Mucosa of descending colon (tissue), 3 donors: Measurements from ENCODE around the gene MVB12A. TPM values are rescaled to one million over a fixed set of nuclear protein-coding genes. Genes with fewer than 3 reads are reported as not detected.

Experiments used
- ATAC-seq: fragments of 200-7000 bp; cut with Tn5 transposase; one replicate; pipeline ENCODE4 v1.9.1; 2020; ENCODE audit warnings: mild to moderate bottlenecking, moderate library complexity
- DNase-seq, 3 donors: peaks; one replicate each; pipeline ENCODE4 v3.0.0-alpha.2; 2020
- H3K36me3 ChIP-seq: fragments of 200-600 bp; one replicate; pipeline ENCODE4 v1.8.0; 2021; ENCODE audit warnings: low read depth, mild to moderate bottlenecking
- H3K4me1 ChIP-seq: fragments of 200-600 bp; one replicate; pipeline ENCODE4 v1.8.0; 2021; ENCODE audit warnings: low read depth, mild to moderate bottlenecking
- H3K4me3 ChIP-seq: fragments of 200-600 bp; one replicate; pipeline ENCODE4 v1.8.0; 2021; ENCODE audit warnings: mild to moderate bottlenecking
- H3K9me3 ChIP-seq: fragments of 200-600 bp; one replicate; pipeline ENCODE4 v1.8.0; 2021; ENCODE audit warnings: mild to moderate bottlenecking
- intact Hi-C, 2 donors: fragments of 100-400 bp; cut with DNase I in 1 of 2; cut with micrococcal nuclease in 1 of 2; formaldehyde crosslinking; loops; one replicate each; pipeline versions ENCODE4 v1.11.0 to v1.11.1; 2022; cut with DNase I, micrococcal nuclease
- total RNA-seq, 3 donors: library from RNA; stranded (reverse); fragmentation: NEBNext Ultra II Directional in 2 of 3; extraction: Animal tissue kit (Norgen Biotek cat#: 25700) in 2 of 3; gene quantifications; one replicate each; pipeline versions ENCODE4 v1.2.1 to v1.2.4, GENCODE V29; 2021 to 2023
- TF ChIP-seq, protein P1 (sequence below): fragments of 200-600 bp; IDR thresholded peaks from one replicate; pipeline ENCODE4 v1.8.0; 2022; ENCODE audit warnings: antibody characterized with exemption, mild to moderate bottlenecking
- donor health status: DM: no; HTN: no; CAD: no; lungs with moderate emphysema.
- donor health status: DM: no; HTN: no; CAD: no.
- donor health status: DM: no; HTN: yes; CAD: no.

MVB12A gene
- total RNA-seq, 3 donors from 2014 or later, result 42.7 to 53.3 (median 52.1) TPM

DNA sequence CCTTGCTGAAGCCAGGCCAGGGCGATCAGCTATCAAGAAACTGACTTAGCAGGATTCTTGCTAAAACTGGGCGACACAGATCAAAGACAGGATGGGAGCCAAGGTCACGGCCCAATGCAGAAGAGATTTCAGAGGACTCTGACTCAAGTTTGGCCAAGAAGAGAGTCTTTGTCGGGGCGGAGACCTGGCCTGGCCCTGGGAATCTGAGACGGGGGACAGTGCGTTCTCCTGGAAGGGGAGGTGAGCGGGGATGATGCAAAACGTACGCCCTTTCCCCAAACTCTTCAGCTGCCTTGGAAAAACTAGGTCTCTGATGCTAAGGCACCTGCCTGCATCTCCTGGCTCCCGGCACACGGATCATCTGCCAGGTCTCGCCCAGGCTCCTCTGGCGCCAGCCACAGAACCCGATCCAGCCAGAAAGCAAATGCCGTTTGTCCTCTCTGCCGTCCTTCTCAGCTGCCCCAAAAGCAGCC, 9.8 kb downstream of the MVB12A start:
- intact Hi-C loops, result no loop called here
- Histone ChIP-seq H3K9me3 (no peaks in the 10 kb centered on the region), H3K36me3 (no peaks in the 10 kb centered on the region), H3K4me3 (no peak overlapping the region), H3K4me1 (no peaks in the 10 kb centered on the region)
- ATAC-seq (no peak), DNase-seq (no peak)
- TF ChIP-seq, protein P1, sequence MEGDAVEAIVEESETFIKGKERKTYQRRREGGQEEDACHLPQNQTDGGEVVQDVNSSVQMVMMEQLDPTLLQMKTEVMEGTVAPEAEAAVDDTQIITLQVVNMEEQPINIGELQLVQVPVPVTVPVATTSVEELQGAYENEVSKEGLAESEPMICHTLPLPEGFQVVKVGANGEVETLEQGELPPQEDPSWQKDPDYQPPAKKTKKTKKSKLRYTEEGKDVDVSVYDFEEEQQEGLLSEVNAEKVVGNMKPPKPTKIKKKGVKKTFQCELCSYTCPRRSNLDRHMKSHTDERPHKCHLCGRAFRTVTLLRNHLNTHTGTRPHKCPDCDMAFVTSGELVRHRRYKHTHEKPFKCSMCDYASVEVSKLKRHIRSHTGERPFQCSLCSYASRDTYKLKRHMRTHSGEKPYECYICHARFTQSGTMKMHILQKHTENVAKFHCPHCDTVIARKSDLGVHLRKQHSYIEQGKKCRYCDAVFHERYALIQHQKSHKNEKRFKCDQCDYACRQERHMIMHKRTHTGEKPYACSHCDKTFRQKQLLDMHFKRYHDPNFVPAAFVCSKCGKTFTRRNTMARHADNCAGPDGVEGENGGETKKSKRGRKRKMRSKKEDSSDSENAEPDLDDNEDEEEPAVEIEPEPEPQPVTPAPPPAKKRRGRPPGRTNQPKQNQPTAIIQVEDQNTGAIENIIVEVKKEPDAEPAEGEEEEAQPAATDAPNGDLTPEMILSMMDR, result no peak

DNA sequence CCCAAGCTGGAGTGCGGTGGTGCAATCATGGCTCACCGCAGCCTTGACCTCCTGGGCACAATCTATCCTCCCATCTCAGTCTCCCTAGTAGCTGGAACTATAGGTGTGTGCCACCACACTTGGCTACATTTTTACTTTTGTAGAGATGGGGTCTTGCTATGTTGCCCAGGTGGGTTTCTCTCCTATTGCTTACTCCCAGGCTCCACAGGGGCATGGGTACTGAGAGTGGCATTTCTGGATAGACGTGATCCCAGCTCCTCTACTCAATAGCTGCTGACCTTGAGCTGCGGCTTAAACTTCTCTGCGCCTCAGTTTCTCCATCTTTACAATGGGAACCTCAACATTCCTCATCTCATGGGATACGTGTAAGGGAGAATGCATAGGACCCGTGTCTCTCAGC, 11.6 kb downstream of the MVB12A start:
- no peaks in the 10 kb centered on the region for H3K9me3 ChIP-seq
- DNase-seq, result no peak
- TF ChIP-seq, protein P1, result no peak
- H3K4me3 ChIP-seq, result no peak overlapping the region
- no peak for ATAC-seq
- intact Hi-C loops, result no loop called here
- no peaks in the 10 kb centered on the region for H3K36me3 ChIP-seq
- H3K4me1 ChIP-seq, result no peaks in the 10 kb centered on the region

DNA sequence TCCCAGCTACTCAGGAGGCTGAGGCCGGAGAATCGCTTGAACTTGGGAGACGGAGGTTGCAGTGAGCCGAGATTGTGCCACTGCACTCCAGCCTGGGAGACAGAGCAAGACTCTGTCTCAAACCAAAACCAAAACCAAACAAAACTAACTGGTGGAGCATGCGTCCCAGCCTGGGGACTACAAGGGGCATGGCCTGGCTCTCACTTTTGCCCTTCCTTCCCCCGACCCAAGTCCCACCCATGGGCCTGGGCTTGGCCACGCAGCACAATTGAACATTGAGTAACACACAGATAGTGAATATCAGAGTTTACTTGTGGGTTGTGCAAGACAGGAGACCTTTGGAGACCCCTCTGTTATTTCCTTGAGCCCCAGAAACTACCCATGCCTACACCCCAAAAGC, 15.4 kb downstream of the MVB12A start:
- no peak for DNase-seq
- no peak for ATAC-seq
- no peaks in the 10 kb centered on the region for H3K9me3 ChIP-seq
- H3K36me3 ChIP-seq, result no peaks in the 10 kb centered on the region
- TF ChIP-seq, protein P1, result no peak
- no peak overlapping the region for H3K4me3 ChIP-seq
- intact Hi-C loops, result no loop called here
- H3K4me1 ChIP-seq, result no peaks in the 10 kb centered on the region

DNA sequence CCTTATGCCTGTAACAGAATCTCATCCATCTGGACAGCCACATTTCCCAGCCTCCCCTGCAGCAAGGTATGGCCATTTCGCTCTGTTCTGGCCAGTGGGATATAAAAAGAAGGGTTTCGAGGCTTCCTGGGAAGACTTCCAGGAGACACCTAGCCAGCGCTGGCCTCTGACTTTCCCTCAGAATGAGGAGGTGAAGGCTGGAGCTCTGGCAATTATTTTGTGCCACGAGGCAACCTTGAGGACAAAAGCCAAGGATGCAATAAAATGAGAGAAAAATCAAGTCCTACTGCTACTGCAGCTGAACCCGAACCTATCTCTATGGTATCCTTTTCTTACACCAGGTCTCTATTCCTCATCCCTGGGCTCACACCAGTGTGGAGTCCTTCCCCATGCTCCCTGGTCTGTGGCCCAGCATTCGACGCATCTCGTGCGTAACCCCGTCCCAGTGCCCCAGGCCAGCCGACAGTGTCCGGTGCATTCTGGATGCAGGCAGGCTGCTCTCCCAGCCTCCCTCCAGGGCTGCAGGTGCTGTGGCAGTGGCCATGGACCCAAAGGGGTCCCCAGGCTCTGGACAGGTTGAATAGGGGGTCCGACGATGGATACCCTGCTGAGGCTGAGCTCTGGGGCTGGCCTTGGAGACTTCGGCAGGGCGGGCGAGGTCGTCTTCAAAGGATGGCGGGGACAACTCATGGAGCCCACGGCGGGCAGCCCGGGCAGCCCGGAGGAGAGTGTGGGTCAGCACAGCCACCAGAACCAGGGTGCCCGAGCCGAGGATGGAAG, 16.4 kb downstream of the MVB12A start:
- DNase-seq (no peak), ATAC-seq (no peak)
- no peaks in the 10 kb centered on the region for H3K36me3 ChIP-seq
- intact Hi-C loops, result no loop called here
- no peaks in the 10 kb centered on the region for H3K4me1 ChIP-seq
- TF ChIP-seq, protein P1, result no peak
- H3K4me3 ChIP-seq, result no peak overlapping the region
- no peaks in the 10 kb centered on the region for H3K9me3 ChIP-seq

DNA sequence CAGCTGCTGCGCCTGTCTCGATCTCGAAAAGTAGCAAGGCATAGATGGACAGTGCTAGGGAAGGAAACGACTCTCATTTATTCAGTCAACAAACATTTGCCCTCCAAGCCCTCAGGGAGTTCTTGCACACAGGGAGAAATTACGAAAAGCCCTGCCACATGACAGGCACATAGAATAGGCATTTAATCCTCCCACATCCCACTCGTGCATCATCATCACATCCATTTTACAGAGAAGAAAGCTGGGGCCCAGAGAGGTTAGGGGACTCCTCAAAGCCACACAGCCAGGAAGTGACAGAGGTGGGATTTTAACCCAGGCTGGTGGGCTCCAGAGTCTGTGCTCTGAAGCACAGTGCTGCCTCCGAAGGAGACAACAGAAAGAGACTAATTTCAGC, 17.0 kb downstream of the MVB12A start:
- intact Hi-C loops, result no loop called here
- Histone ChIP-seq H3K4me3 (no peak overlapping the region), H3K4me1 (no peaks in the 10 kb centered on the region), H3K36me3 (no peaks in the 10 kb centered on the region), H3K9me3 (no peaks in the 10 kb centered on the region)
- DNase-seq, result no peak
- ATAC-seq, result no peak
- TF ChIP-seq, protein P1, result no peak
